Stimulated activated CD4-positive, alpha-beta T cell treated with anti-CD3 and anti-CD28 coated beads, TNF-alpha, amount 100 ng/mL, for 4 hours (primary cell): Measurements from ENCODE around the gene UPK3A.

Source experiments
- DNase-seq, 3 experiments: peaks; one replicate each; pipeline ENCODE4 v3.0.0-alpha.2; 2020; ENCODE audit warnings: low read depth in 3 of 3

The UPK3A gene

DNA sequence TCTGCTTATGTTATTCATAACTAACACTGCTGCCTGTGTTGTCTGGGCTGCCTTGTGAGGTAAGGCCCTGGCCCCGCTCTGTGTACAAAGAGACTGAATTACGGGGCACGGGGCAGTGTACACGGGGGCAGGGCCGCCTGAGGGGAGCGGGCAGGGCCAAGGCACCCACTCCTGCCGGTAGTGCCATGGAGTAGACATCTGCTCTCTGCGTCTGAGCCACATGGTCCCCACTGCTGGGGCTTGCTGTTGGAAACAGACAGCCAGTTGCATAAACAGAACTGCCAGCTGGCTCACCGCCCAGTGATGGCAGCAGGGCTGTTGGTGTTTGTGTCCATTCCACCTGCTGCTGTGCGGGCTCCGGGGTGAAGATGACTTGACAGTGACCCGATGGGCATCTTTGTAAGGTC, 44.8 kb downstream of the UPK3A start:
- DNase-seq, result no peak

GRCh38 chr22:45330548-45330947, 45.8 kb downstream of the UPK3A start:
- no peak for DNase-seq

DNA sequence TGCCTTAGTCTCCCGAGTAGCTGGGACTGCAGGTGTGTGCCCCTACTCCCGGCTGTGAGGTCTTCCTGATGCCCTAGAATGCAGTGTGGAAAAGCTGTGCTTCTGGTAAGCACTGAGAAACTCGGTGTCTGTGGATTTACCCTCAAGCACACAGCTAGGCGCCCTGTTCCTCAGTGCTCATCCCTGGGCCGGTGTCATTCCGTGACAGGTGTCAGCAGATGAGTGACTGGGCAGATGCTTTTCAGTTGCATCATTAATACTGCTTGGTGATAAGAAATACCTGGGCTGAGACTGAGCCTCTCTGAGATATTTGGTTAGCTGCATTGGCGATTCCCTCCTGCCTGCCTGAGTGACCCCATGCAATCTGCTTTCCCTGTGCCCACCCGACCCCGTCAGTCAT, 46.7 kb downstream of the UPK3A start:
- no peak for DNase-seq

- DNase-seq, result no peak
These were observed 47.3 kb downstream of the UPK3A start for GRCh38 chr22:45332001-45332400.

GRCh38 chr22:45334068-45334467, 49.3 kb downstream of the UPK3A start:
- DNase-seq, result no peak

- DNase-seq, result no peak
These were observed 49.8 kb downstream of the UPK3A start for GRCh38 chr22:45334528-45334927.

- no peak for DNase-seq
These were observed 50.5 kb downstream of the UPK3A start for GRCh38 chr22:45335021-45335818.

GRCh38 chr22:45335854-45336522, 51.2 kb downstream of the UPK3A start:
- DNase-seq, result no peak

DNA sequence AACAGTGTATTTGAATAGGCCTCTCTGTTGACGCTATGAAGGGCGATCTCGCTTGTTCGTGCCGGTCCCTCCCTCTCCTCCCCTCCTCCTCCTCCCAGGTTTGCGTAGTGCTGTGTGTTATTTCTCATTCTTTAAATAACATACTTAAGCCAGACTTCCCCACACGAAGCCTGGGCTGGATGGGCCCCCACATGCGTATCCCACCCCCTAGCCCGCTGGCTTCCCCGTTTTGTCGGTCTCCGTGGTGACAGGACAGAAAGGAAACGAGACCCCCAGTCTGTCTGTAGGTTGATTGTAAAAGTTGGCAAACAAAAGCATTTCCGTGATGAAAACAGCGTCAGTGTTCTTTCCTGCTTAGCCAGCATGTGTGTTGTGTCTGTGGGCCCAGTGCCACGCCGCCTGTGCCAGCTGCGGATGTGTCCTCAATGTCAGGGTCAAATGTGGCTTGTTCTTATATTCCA, 52.3 kb downstream of the UPK3A start:
- DNase-seq, result no peak

DNA sequence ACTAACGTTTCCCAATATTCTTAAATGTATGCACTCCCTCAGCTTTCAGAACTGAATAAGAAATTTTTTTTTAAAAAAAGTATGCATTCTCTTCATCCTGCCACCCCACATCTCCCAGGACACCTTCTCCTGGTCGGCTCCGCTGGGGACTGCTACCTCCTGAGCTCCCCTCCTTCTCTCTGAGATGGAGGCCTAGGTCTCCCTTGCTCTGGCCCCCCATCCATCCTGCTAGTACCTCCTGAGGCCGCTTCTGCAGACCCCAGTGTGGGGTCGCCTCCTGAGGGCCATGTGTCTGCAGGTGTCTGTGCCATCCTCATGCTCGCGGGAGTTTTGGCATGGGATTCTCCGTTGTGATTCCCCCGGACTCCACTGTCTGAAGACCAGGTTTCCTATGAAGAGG, 52.8 kb downstream of the UPK3A start:
- no peak for DNase-seq

DNA sequence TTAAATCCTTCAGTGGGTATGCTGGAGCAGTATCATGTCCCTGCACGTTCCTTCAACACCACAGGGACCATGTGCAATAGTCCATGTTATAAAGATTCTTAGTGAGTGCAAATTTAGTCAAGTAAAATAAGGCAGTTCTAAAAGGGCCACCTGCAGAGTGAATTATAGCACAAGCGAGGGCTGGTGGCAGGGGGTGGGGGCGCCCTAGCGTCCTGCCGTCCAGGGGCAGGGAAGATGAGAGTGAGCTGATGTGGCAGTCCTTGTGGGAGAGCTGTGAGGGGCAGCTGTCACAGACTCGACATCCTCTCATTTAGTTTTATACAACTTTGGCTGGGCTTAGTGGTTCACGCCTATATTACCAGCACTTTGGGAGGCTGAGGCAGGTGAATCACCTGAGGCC, 54.0 kb downstream of the UPK3A start:
- DNase-seq, result no peak

DNA sequence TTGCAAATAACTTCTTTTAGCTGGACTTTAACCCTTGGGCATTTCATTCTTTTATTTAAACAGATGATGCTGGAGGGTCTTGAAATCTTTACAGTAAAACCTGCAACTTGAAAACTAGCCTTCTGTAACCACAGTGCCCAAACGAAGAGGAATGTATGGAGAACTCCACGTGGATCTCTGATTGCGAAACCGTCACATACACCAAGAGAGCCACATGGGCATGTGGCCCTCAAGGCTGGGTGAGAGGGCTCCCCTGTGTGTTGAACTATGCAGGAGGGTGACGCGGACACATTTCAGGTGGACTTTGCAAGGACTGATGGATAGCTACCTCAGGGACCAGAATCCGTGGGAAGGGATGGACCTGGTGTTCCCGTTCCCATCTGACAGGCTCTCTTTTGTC, 55.6 kb downstream of the UPK3A start:
- DNase-seq, result no peak

DNA sequence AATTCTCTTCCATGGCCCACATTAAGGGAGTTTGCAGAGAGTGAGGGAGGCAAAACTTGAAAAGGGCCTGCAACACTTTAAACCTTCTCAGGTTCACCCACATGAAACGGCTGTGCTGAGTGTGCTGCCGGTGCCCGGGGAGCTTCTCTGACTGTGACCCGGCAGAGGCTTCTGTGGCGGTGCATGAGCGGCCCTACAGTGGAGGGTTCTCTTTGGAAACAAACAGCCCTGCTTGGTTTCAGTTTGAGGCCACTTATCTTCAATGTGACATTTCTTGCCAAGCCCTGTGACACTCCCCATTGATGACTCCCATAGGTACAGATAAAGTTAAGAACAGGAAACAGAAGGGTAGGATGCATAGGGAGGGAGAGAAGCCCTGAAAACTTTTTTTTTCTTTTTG, 56.7 kb downstream of the UPK3A start:
- DNase-seq, result no peak

- no peak for DNase-seq
These were observed 58.4 kb downstream of the UPK3A start for GRCh38 chr22:45343143-45343542.

GRCh38 chr22:45344334-45344733, 59.6 kb downstream of the UPK3A start:
- DNase-seq, result no peak
